Omental fat pad (tissue), 4 donors: ENCODE measurements around the gene TNMD. TPM values are rescaled to one million over a fixed set of nuclear protein-coding genes. Genes with fewer than 3 reads are reported as not detected.
"Not testable (repeated sequence)": the region's sequence is repeated elsewhere in the genome, so short reads cannot be mapped to it uniquely, and the experiment has no call there.

Experiments used
- ATAC-seq: fragments of 150-250 bp; one replicate; pipeline ENCODE4 v1.9.1; 2016; ENCODE audit warnings: mild to moderate bottlenecking, moderate library complexity; ENCODE audit not compliant: low FRiP score
- DNase-seq: peaks from one replicate; pipeline ENCODE4 v3.0.0-alpha.2; 2019; ENCODE audit warnings: low spot score
- CTCF ChIP-seq, 3 donors: fragments of 450-650 bp; IDR thresholded peaks; one replicate each; pipeline ENCODE4 v1.5.1; 2016 to 2017; ENCODE audit warnings: antibody characterized with exemption in 3 of 3, mild to moderate bottlenecking in 3 of 3, moderate library complexity in 2 of 3
- total RNA-seq, 4 donors: library from RNA; depleted of rRNA; stranded (reverse); fragments of >200 nt; gene quantifications; one replicate each; pipeline ENCODE4 v1.1.0, GENCODE V29; 2016

The TNMD gene
- 10 to 100 TPM in 3 of 4 donors, 1 to 10 TPM in 1; 3.0 to 80.5 (median 18.1) TPM for total RNA-seq

- DNase-seq (no peak), ATAC-seq (no peak)
- TF ChIP-seq CTCF (IDR thresholded peaks at IDR 0.05): no peak
These were observed at the start of gene TNMD for GRCh38 chrX:100584611-100585010. TSS of gene TNMD (plus strand) at chrX:100584936. CDS start at chrX:100585019, 83 bp downstream.

- not testable (repeated sequence) for ATAC-seq, DNase-seq
These were observed 19.2 kb upstream of the TNMD start for GRCh38 chrX:100565534-100565933.

GRCh38 chrX:100586747-100587146 lies 2.0 kb downstream of the TNMD start:
- ATAC-seq (no peak), DNase-seq (no peak)
- no peak for TF ChIP-seq CTCF (IDR thresholded peaks at IDR 0.05)

DNA sequence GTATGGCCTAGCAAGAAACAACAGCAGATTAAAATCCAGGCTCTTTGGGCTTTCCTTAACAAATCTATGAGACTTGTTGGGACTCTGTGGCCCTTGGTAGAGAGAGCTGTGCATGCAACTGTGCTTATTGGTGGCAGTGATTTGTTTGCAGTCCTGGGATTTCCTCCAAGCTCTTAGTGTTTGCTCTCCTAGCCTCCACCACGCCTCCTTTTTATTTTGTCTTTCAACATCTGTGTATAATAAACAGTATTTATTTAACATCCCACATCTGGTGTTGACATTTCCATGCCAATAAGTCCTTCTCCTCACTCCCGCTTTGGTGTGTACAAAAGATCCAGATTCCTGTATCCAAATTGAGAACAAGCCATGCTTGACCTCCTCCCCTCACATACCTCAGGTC lies 3.1 kb downstream of the TNMD start:
- no peak for TF ChIP-seq CTCF (IDR thresholded peaks at IDR 0.05)
- no peak for DNase-seq
- no peak for ATAC-seq

GRCh38 chrX:100591256-100592051 lies 6.7 kb downstream of the TNMD start:
- no peak for TF ChIP-seq CTCF (IDR thresholded peaks at IDR 0.05)
- ATAC-seq (no peak), DNase-seq (no peak)

DNA sequence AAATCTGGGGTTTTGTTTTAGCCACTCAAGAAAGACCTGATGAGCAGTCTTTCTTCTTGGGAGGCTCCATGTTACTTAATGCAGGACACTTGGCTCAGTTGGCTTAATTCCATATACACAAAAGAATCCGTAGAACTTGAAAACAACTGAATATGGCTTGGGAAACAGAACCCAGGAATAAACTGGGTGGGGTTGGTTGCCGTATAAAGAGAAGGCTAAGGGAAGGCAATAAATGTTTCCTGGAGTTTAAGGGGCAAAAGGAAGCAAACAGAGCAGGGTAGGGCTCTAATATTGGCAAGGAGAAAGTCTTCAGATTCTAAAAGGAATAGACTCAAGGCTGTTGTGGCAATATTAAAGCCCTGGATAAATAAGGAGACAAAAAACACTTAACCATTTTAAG lies 8.4 kb downstream of the TNMD start:
- no peak for ATAC-seq
- TF ChIP-seq CTCF (IDR thresholded peaks at IDR 0.05): no peak

GRCh38 chrX:100593581-100593980 lies 8.8 kb downstream of the TNMD start:
- no peak for ATAC-seq
- no peak for DNase-seq
- no peak for TF ChIP-seq CTCF (IDR thresholded peaks at IDR 0.05)

More for the DNA sequence above, 8.4 kb downstream of the TNMD start:
- DNase-seq: no peak
